ENCODE data around the gene SPIN2A. TPM values are rescaled to one million over a fixed set of nuclear protein-coding genes. Genes with fewer than 3 reads are reported as not detected.
"Not testable (repeated sequence)": the region's sequence is repeated elsewhere in the genome, so short reads cannot be mapped to it uniquely, and the experiment has no call there.

SPIN2A gene
- polyA plus RNA-seq, 1 donor from 2014 or later, result 2.5 TPM

DNA sequence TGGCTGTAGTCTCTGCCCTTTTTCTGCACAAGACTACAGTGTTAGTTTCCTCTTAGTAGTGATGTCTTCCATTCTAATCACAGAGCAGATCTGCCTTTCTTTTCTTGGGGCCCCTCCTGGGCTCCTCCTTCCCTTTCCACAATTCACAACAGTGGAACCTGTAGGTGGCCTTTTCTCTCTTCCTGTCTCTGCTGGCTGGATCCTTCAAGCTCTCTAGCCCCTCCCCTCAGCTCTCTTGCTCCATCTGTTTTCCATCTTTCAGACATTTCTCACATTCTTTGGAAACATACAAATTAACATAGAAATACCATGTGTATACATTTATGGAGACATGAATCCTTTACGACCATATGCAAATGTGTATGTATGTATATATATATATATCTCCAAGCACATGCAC lies 304 bp upstream of the SPIN2A start:
- no peak overlapping the region for H2AFZ ChIP-seq (ENCODE audit: low read depth, low read length)
- H3K36me3 ChIP-seq (ENCODE audit: insufficient read depth, low read length), result no peaks in the 10 kb centered on the region
- no peak overlapping the region for H3K4me2 ChIP-seq (ENCODE audit: low read length)
- H3K9ac ChIP-seq (ENCODE audit: low read length), result peak overlapping the region; percentile 9
- no peak for TF ChIP-seq POLR2AphosphoS5 (IDR thresholded peaks at IDR 0.05)
- TF ChIP-seq, protein P1, sequence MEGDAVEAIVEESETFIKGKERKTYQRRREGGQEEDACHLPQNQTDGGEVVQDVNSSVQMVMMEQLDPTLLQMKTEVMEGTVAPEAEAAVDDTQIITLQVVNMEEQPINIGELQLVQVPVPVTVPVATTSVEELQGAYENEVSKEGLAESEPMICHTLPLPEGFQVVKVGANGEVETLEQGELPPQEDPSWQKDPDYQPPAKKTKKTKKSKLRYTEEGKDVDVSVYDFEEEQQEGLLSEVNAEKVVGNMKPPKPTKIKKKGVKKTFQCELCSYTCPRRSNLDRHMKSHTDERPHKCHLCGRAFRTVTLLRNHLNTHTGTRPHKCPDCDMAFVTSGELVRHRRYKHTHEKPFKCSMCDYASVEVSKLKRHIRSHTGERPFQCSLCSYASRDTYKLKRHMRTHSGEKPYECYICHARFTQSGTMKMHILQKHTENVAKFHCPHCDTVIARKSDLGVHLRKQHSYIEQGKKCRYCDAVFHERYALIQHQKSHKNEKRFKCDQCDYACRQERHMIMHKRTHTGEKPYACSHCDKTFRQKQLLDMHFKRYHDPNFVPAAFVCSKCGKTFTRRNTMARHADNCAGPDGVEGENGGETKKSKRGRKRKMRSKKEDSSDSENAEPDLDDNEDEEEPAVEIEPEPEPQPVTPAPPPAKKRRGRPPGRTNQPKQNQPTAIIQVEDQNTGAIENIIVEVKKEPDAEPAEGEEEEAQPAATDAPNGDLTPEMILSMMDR (IDR thresholded peaks at IDR 0.05; ENCODE audit: poor library complexity, severe bottlenecking), result no peak
- no peak for TF ChIP-seq MXI1 (conservative IDR thresholded peaks at IDR 0.05; ENCODE audit: poor library complexity, severe bottlenecking)
- TF ChIP-seq, protein P2, sequence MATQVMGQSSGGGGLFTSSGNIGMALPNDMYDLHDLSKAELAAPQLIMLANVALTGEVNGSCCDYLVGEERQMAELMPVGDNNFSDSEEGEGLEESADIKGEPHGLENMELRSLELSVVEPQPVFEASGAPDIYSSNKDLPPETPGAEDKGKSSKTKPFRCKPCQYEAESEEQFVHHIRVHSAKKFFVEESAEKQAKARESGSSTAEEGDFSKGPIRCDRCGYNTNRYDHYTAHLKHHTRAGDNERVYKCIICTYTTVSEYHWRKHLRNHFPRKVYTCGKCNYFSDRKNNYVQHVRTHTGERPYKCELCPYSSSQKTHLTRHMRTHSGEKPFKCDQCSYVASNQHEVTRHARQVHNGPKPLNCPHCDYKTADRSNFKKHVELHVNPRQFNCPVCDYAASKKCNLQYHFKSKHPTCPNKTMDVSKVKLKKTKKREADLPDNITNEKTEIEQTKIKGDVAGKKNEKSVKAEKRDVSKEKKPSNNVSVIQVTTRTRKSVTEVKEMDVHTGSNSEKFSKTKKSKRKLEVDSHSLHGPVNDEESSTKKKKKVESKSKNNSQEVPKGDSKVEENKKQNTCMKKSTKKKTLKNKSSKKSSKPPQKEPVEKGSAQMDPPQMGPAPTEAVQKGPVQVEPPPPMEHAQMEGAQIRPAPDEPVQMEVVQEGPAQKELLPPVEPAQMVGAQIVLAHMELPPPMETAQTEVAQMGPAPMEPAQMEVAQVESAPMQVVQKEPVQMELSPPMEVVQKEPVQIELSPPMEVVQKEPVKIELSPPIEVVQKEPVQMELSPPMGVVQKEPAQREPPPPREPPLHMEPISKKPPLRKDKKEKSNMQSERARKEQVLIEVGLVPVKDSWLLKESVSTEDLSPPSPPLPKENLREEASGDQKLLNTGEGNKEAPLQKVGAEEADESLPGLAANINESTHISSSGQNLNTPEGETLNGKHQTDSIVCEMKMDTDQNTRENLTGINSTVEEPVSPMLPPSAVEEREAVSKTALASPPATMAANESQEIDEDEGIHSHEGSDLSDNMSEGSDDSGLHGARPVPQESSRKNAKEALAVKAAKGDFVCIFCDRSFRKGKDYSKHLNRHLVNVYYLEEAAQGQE (IDR thresholded peaks at IDR 0.05; ENCODE audit: borderline replicate concordance), result no peak
- no peak for TF ChIP-seq EZH2 (IDR thresholded peaks at IDR 0.05; ENCODE audit: borderline replicate concordance, insufficient read depth, low read length, poor library complexity, severe bottlenecking)
- no peak for TF ChIP-seq SMC3 (conservative IDR thresholded peaks at IDR 0.05; ENCODE audit: poor library complexity)
- TF ChIP-seq RAD21 (conservative IDR thresholded peaks at IDR 0.05), result no peak
- no peak for TF ChIP-seq TAF1 (IDR thresholded peaks at IDR 0.05; ENCODE audit: low read depth)
- TF ChIP-seq EP300 (conservative IDR thresholded peaks at IDR 0.05; ENCODE audit: poor library complexity, severe bottlenecking), result no peak
- H3K4me3 ChIP-seq (ENCODE audit: low read length), result peak overlapping the region; percentile 57
- no peak overlapping the region for H3K27ac ChIP-seq (ENCODE audit: low read length)
- no peaks in the 10 kb centered on the region for H3F3A ChIP-seq (ENCODE audit: insufficient read depth, low read length, poor library complexity, severe bottlenecking)
- H3K9me2 ChIP-seq (ENCODE audit: insufficient read depth, low read length), result no peaks in the 10 kb centered on the region
- H3K79me2 ChIP-seq (replicated peaks; ENCODE audit: insufficient read depth, low read length), result no peaks in the 10 kb centered on the region
- no peaks in the 10 kb centered on the region for H3K27me3 ChIP-seq (ENCODE audit: insufficient read depth, low read depth, low read length)
- no peaks in the 10 kb centered on the region for H3K9me3 ChIP-seq (ENCODE audit: low read length)
- no peaks in the 10 kb centered on the region for H4K20me1 ChIP-seq (ENCODE audit: insufficient read depth)

DNA sequence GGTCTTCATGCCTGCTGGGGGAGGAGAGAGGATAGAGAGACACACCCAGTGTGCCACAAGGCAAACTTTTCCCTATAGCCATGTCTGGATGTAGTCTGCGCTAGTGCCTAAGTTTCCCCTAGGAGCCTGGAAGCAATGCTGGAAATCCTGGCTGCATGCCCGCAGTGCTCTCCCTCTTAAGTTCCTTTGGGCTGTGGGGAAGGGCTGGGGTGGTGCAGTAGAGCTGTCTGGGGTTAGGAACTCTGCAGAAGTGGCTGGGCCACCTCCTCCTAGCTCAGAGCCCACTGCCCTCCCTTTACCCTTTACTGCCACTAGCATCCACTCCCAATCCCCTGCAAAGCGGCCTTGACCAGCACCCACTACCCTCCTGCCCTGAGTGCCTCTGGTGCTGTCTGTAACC lies 608 bp downstream of the SPIN2A start:
- H3F3A ChIP-seq (ENCODE audit: insufficient read depth, low read length, poor library complexity, severe bottlenecking); H3K9me3 ChIP-seq (ENCODE audit: low read length); H3K79me2 ChIP-seq (replicated peaks; ENCODE audit: insufficient read depth, low read length); H3K27me3 ChIP-seq (ENCODE audit: insufficient read depth, low read depth, low read length); H2AFZ ChIP-seq (ENCODE audit: low read depth, low read length); H3K36me3 ChIP-seq (ENCODE audit: insufficient read depth, low read length); H3K9me2 ChIP-seq (ENCODE audit: insufficient read depth, low read length); H3K4me2 ChIP-seq (ENCODE audit: low read length); H4K20me1 ChIP-seq (ENCODE audit: insufficient read depth); H3K27ac ChIP-seq (ENCODE audit: low read length): not testable (repeated sequence)
- Histone ChIP-seq H3K4me3 (ENCODE audit: low read length) (peak overlapping the region; percentile 57), H3K9ac (ENCODE audit: low read length) (peak overlapping the region; percentile 9)

DNA sequence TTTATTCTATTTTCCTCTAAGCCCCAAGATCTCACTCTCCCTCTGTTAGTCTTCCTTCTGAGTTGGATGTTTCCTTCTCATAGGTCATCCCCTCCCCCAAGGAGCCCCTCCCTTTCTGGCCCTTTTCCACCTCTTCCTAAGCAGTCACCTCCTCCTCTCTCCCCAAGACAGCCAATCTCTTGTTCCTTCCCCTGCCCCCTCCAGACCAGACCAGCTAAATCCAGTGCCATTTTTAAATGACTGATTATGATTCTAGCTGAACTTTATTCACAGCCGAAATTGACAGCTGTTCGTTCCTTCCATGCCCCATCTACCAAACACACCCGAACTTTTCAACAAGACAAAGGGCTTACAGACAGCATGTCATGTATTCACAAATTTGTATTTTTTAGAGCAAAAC lies 1.9 kb downstream of the SPIN2A start:
- Histone ChIP-seq H4K20me1 (ENCODE audit: insufficient read depth) (no peaks in the 10 kb centered on the region), H3K36me3 (ENCODE audit: insufficient read depth, low read length) (no peaks in the 10 kb centered on the region), H3K4me2 (ENCODE audit: low read length) (no peak overlapping the region), H3K27me3 (ENCODE audit: insufficient read depth, low read depth, low read length) (no peaks in the 10 kb centered on the region), H2AFZ (ENCODE audit: low read depth, low read length) (no peak overlapping the region), H3K79me2 (replicated peaks; ENCODE audit: insufficient read depth, low read length) (no peaks in the 10 kb centered on the region), H3K27ac (ENCODE audit: low read length) (no peak overlapping the region), H3K4me3 (ENCODE audit: low read length) (no peak overlapping the region), H3K9ac (ENCODE audit: low read length) (no peak overlapping the region), H3F3A (ENCODE audit: insufficient read depth, low read length, poor library complexity, severe bottlenecking) (no peaks in the 10 kb centered on the region), H3K9me2 (ENCODE audit: insufficient read depth, low read length) (no peaks in the 10 kb centered on the region), H3K9me3 (ENCODE audit: low read length) (no peaks in the 10 kb centered on the region)
- TF ChIP-seq TAF1 (IDR thresholded peaks at IDR 0.05; ENCODE audit: low read depth) (no peak), RAD21 (conservative IDR thresholded peaks at IDR 0.05) (no peak), SMC3 (conservative IDR thresholded peaks at IDR 0.05; ENCODE audit: poor library complexity) (no peak), MXI1 (conservative IDR thresholded peaks at IDR 0.05; ENCODE audit: poor library complexity, severe bottlenecking) (no peak), POLR2AphosphoS5 (IDR thresholded peaks at IDR 0.05) (no peak)
- TF ChIP-seq, protein P2 (IDR thresholded peaks at IDR 0.05; ENCODE audit: borderline replicate concordance), result no peak
- TF ChIP-seq, protein P1 (IDR thresholded peaks at IDR 0.05; ENCODE audit: poor library complexity, severe bottlenecking), result no peak
